B cell (primary cell): ENCODE measurements around the gene CST7.

Experiments used
- CTCF ChIP-seq: fragments of 200-600 bp; IDR thresholded peaks from one replicate; pipeline ENCODE4 v1.8.0; 2022; ENCODE audit warnings: antibody characterized with exemption, mild to moderate bottlenecking
- EZH2 ChIP-seq: IDR thresholded peaks from 2 replicates; pipeline ENCODE4 v1.6.1; 2012; ENCODE audit warnings: borderline replicate concordance, low read depth, mild to moderate bottlenecking, moderate library complexity, low read length; ENCODE audit not compliant: insufficient read depth, poor library complexity, severe bottlenecking

GRCh38 chr20:24989162-24989561, 40.1 kb downstream of the CST7 start:
- TF ChIP-seq CTCF (no peak), EZH2 (no peak)
